Measurements from ENCODE around the gene TAF1B.

DNA sequence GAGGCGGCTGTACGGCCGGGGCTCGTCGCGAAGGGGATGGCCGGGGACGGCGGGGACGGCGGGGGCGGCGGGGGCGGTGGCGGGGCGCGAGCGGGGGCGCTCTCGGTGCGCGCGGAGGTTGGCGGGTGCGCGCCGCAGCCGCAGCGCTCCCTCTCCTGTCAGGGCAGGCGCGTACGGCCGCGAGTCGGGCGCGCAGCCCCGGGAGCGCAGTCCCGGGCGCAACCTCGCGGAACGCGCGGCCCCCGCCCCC is 107.9 kb downstream of the TAF1B start:
- TF ChIP-seq, protein P1, sequence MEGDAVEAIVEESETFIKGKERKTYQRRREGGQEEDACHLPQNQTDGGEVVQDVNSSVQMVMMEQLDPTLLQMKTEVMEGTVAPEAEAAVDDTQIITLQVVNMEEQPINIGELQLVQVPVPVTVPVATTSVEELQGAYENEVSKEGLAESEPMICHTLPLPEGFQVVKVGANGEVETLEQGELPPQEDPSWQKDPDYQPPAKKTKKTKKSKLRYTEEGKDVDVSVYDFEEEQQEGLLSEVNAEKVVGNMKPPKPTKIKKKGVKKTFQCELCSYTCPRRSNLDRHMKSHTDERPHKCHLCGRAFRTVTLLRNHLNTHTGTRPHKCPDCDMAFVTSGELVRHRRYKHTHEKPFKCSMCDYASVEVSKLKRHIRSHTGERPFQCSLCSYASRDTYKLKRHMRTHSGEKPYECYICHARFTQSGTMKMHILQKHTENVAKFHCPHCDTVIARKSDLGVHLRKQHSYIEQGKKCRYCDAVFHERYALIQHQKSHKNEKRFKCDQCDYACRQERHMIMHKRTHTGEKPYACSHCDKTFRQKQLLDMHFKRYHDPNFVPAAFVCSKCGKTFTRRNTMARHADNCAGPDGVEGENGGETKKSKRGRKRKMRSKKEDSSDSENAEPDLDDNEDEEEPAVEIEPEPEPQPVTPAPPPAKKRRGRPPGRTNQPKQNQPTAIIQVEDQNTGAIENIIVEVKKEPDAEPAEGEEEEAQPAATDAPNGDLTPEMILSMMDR (IDR thresholded peaks at IDR 0.05; ENCODE audit: extremely low read depth in 1 of 2, insufficient read depth in 1 of 2, low read depth in 1 of 2, low read length in 2 of 2) = no peak
- no peak for TF ChIP-seq POLR2AphosphoS5 (IDR thresholded peaks at IDR 0.05; ENCODE audit: insufficient read depth, low read depth, low read length)
- no peak for TF ChIP-seq EZH2 (IDR thresholded peaks at IDR 0.05; ENCODE audit: borderline replicate concordance, low read depth, low read length, severe bottlenecking)
- TF ChIP-seq POLR2A (IDR thresholded peaks at IDR 0.05; ENCODE audit: low read depth, low read length) = no peak
- no peak for TF ChIP-seq MYC (IDR thresholded peaks at IDR 0.05; ENCODE audit: low read depth, low read length)
- no peak for TF ChIP-seq FOS (IDR thresholded peaks at IDR 0.05; ENCODE audit: borderline replicate concordance, insufficient read depth, low read length)
- no peak for TF ChIP-seq JUN (IDR thresholded peaks at IDR 0.05; ENCODE audit: borderline replicate concordance, insufficient read depth, insufficient read length, low read depth)

All from endothelial cell of umbilical vein (primary cell).